OCI-LY3 (cell line): ENCODE measurements around the gene UBE2U.

Experiments used
- CTCF ChIP-seq: fragments of 200-600, 300-600 bp; sonication (generic); IDR thresholded peaks from 2 replicates; pipeline ENCODE4 v1.5.1; 2014; ENCODE audit warnings: antibody characterized with exemption, low read length, low read depth
- EZH2phosphoT487 ChIP-seq: fragments of 200-600 bp; shearing (Covaris generic); IDR thresholded peaks from 2 replicates; pipeline ENCODE4 v1.6.1; 2018; ENCODE audit warnings: antibody characterized with exemption, mixed run types, low read depth

- TF ChIP-seq CTCF (no peak), EZH2phosphoT487 (no peak)
These were observed 8.6 kb downstream of the UBE2U start for GRCh38 chr1:64212031-64212430.
